SK-N-SH (cell line): ENCODE data around the gene TMEM132D. TPM values are rescaled to one million over a fixed set of nuclear protein-coding genes. Genes with fewer than 3 reads are reported as not detected.

Experiments used
- CTCF ChIA-PET: fragments of 300-600, 350-600 bp; formaldehyde crosslinking; extraction: SDS; loops from one replicate; lab custom pipeline; 2021; lab: Yijun Ruan, JAX
- POLR2A ChIA-PET: fragments of 350-600 bp; sonication (Branson Sonifier 250); formaldehyde crosslinking; extraction: SDS; loops from one replicate; lab custom pipeline; 2020; ENCODE audit warnings: antibody characterized with exemption, inconsistent platforms; lab: Yijun Ruan, JAX
- DNase-seq: peaks from one replicate; pipeline ENCODE4 v3.0.0; 2012
- H2AFZ ChIP-seq: fragments of 200-600 bp; sonication (generic); 2 replicates; pipeline ENCODE4 v1.8.1; 2016; ENCODE audit warnings: antibody characterized with exemption, mild to moderate bottlenecking, low read depth
- H3F3A ChIP-seq: fragments of 200-600 bp; sonication (generic); replicated peaks from 2 replicates; pipeline ENCODE3; 2016; ENCODE audit warnings: antibody characterized with exemption, mild to moderate bottlenecking; ENCODE audit not compliant: insufficient read depth
- H3K27ac ChIP-seq, 2 experiments: fragments of 200-500 bp in 1 of 2; fragments of 200-600 bp in 1 of 2; sonication (Bioruptor generic) in 1 of 2; sonication (generic), shearing (Covaris generic) in 1 of 2; 2 replicates each; pipeline versions ENCODE4 v1.5.1 to v1.6.1; 2014 to 2016; ENCODE audit warnings: low read depth in 2 of 2, inconsistent platforms in 1 of 2, low read length in 1 of 2, mild to moderate bottlenecking in 1 of 2, mixed read lengths in 1 of 2
- H3K27me3 ChIP-seq: fragments of 200-600 bp; sonication (generic), shearing (Covaris generic); 2 replicates; pipeline ENCODE4 v1.6.1; 2016; ENCODE audit warnings: mixed run types; ENCODE audit not compliant: insufficient read depth
- H3K36me3 ChIP-seq, 2 experiments: fragments of 200-500 bp in 1 of 2; fragments of 200-600 bp in 1 of 2; sonication (Bioruptor generic) in 1 of 2; sonication (generic) in 1 of 2; replicated peaks in 1 of 2; 2 replicates each; pipeline versions ENCODE3 to v1.5.1; 2014 to 2016; ENCODE audit warnings: low read length in 1 of 2, mild to moderate bottlenecking in 1 of 2; ENCODE audit not compliant: insufficient read depth in 2 of 2, control insufficient read depth in 1 of 2
- H3K4me1 ChIP-seq, 2 experiments: fragments of 200-500 bp in 1 of 2; fragments of 200-600 bp in 1 of 2; sonication (Bioruptor generic) in 1 of 2; sonication (generic), shearing (Covaris generic) in 1 of 2; 2 replicates each; pipeline versions ENCODE4 v1.5.1 to v1.6.1; 2014 to 2016; ENCODE audit warnings: low read depth in 1 of 2, low read length in 1 of 2, mixed run types in 1 of 2; ENCODE audit not compliant: insufficient read depth in 2 of 2, control insufficient read depth in 1 of 2
- H3K4me2 ChIP-seq: fragments of 200-600 bp; sonication (generic), shearing (Covaris generic); 2 replicates; pipeline ENCODE4 v1.6.1; 2017; ENCODE audit warnings: mixed run types
- H3K4me3 ChIP-seq, 2 experiments: fragments of 200-500 bp in 1 of 2; fragments of 200-600 bp in 1 of 2; sonication (Bioruptor generic) in 1 of 2; sonication (generic), shearing (Covaris generic) in 1 of 2; 2 replicates each; pipeline versions ENCODE4 v1.5.1 to v1.8.1; 2014 to 2016; ENCODE audit warnings: low read depth in 2 of 2, inconsistent platforms in 1 of 2, low read length in 1 of 2, mild to moderate bottlenecking in 1 of 2, mixed read lengths in 1 of 2, moderate library complexity in 1 of 2
- H3K79me2 ChIP-seq: fragments of 200-600 bp; sonication (generic); 2 replicates; pipeline ENCODE4 v1.8.1; 2017; ENCODE audit warnings: mild to moderate bottlenecking; ENCODE audit not compliant: insufficient read depth
- H3K9ac ChIP-seq: fragments of 200-600 bp; sonication (generic); 2 replicates; pipeline ENCODE4 v1.6.1; 2017; ENCODE audit warnings: mixed run types
- H3K9me2 ChIP-seq: fragments of 200-600 bp; sonication (generic); 2 replicates; pipeline ENCODE4 v1.6.1; 2017; ENCODE audit warnings: mixed run types
- H3K9me3 ChIP-seq: fragments of 200-600 bp; sonication (generic); 2 replicates; pipeline ENCODE4 v1.6.1; 2017; ENCODE audit warnings: mixed run types, mild to moderate bottlenecking, moderate library complexity
- H4K20me1 ChIP-seq: fragments of 200-600 bp; sonication (generic); 2 replicates; pipeline ENCODE4 v1.6.1; 2017; ENCODE audit warnings: mild to moderate bottlenecking, mixed run types; ENCODE audit not compliant: insufficient read depth
- EZH2phosphoT487 ChIP-seq: fragments of 200-600 bp; sonication (generic); IDR thresholded peaks from 2 replicates; pipeline ENCODE4 v1.6.1; 2017; ENCODE audit warnings: low read depth, mixed run types, mild to moderate bottlenecking, antibody characterized with exemption, moderate library complexity, borderline replicate concordance
- FOSL2 ChIP-seq: IDR thresholded peaks from 2 replicates; pipeline ENCODE4 v1.4.0; 2012; ENCODE audit warnings: low read depth, mild to moderate bottlenecking, moderate library complexity, borderline replicate concordance
- FOXJ3 ChIP-seq: sonication (generic); formaldehyde crosslinking; IDR thresholded peaks from 2 replicates; pipeline ENCODE4 v1.5.1; 2020; ENCODE audit warnings: mild to moderate bottlenecking, missing genetic modification reagents
- FOXM1 ChIP-seq: IDR thresholded peaks from 2 replicates; pipeline ENCODE4 v1.4.0; 2012; ENCODE audit warnings: low read depth, mild to moderate bottlenecking
- GATA2 ChIP-seq: sonication (generic); formaldehyde crosslinking; IDR thresholded peaks from 2 replicates; pipeline ENCODE4 v1.5.0; 2020; ENCODE audit warnings: mild to moderate bottlenecking, missing genetic modification reagents
- IRF3 ChIP-seq: fragments of 150-350 bp; IDR thresholded peaks from 2 replicates; pipeline ENCODE4 v1.6.1; 2016; ENCODE audit warnings: mild to moderate bottlenecking, low read depth, low read length
- MEF2A ChIP-seq: IDR thresholded peaks from 2 replicates; pipeline ENCODE4 v1.4.0; 2012; ENCODE audit warnings: low read depth, borderline replicate concordance
- MXI1 ChIP-seq: IDR thresholded peaks from 2 replicates; pipeline ENCODE4 v1.6.1; 2012; ENCODE audit warnings: mild to moderate bottlenecking, low read depth, low read length, improper control_type of control experiment
- POLR2AphosphoS5 ChIP-seq: IDR thresholded peaks from 2 replicates; pipeline ENCODE4 v1.6.1; 2012; ENCODE audit warnings: low read depth, low read length
- RAD21 ChIP-seq: IDR thresholded peaks from 2 replicates; pipeline ENCODE4 v1.6.1; 2012; ENCODE audit warnings: mild to moderate bottlenecking, low read length
- RCOR1 ChIP-seq: fragments of 150-350 bp; IDR thresholded peaks from 2 replicates; pipeline ENCODE4 v1.6.1; 2017; ENCODE audit warnings: antibody characterized with exemption, low read length
- REST ChIP-seq: IDR thresholded peaks from 2 replicates; pipeline ENCODE4 v1.6.1; 2012; ENCODE audit warnings: mild to moderate bottlenecking, low read depth, low read length, moderate library complexity
- SMC3 ChIP-seq: IDR thresholded peaks from 2 replicates; pipeline ENCODE4 v1.6.1; 2012; ENCODE audit warnings: low read depth, low read length, improper control_type of control experiment
- TCF12 ChIP-seq: IDR thresholded peaks from 2 replicates; pipeline ENCODE4 v1.4.0; 2012
- USF1 ChIP-seq: IDR thresholded peaks from 2 replicates; pipeline ENCODE4 v1.4.0; 2012; ENCODE audit warnings: low read depth, borderline replicate concordance
- WGBS: methylation state at CpG from one replicate; pipeline ENCODE4 v1.1.6; 2017; ENCODE audit warnings: low lambda C conversion rate; 5-methylcytosine and 5-hydroxymethylcytosine counted together
- polyA plus RNA-seq, 3 experiments: library from polyadenylated mRNA; depleted of rRNA; stranded (reverse); fragments of >200 nt; gene quantifications; 2 replicates each; pipeline ENCODE4 v1.2.3, GENCODE V29; 2012

Gene TMEM132D
- polyA plus RNA-seq, 1 of the 3 experiments (the other 2 are of a cell fraction), result not detected

GRCh38 chr12:129532082-129532481 lies 371.7 kb downstream of the TMEM132D start:
- ChIA-PET POLR2A (no interaction called here), CTCF (no interaction called here)
- no peak overlapping the region for H3K4me2 ChIP-seq
- H2AFZ ChIP-seq, result no peak overlapping the region
- H3K4me1 ChIP-seq, result no peaks in the 10 kb centered on the region
- TF ChIP-seq IRF3 (no peak), FOSL2 (no peak), TCF12 (no peak), MXI1 (no peak), EZH2phosphoT487 (no peak), FOXM1 (no peak), USF1 (no peak), GATA2 (no peak)
- no peaks in the 10 kb centered on the region for H3F3A ChIP-seq
- no peaks in the 10 kb centered on the region for H3K27me3 ChIP-seq
- H3K79me2 ChIP-seq, result no peaks in the 10 kb centered on the region
- no peak for DNase-seq
- no peak overlapping the region for H3K4me3 ChIP-seq
- no peaks in the 10 kb centered on the region for H4K20me1 ChIP-seq
- WGBS, result 26% methylated on average over 7 of the region's 7 CpGs
- H3K27ac ChIP-seq, result no peak overlapping the region
- H3K9me3 ChIP-seq, result no peaks in the 10 kb centered on the region
- no peaks in the 10 kb centered on the region for H3K36me3 ChIP-seq
- no peaks in the 10 kb centered on the region for H3K9me2 ChIP-seq
- H3K9ac ChIP-seq, result no peak overlapping the region

- Histone ChIP-seq H3K4me3 (no peak overlapping the region), H3K9me3 (no peaks in the 10 kb centered on the region), H3K27me3 (no peaks in the 10 kb centered on the region), H2AFZ (no peak overlapping the region), H3K4me1 (no peaks in the 10 kb centered on the region), H3K79me2 (no peaks in the 10 kb centered on the region), H3K9ac (no peak overlapping the region), H4K20me1 (no peaks in the 10 kb centered on the region), H3K36me3 (no peaks in the 10 kb centered on the region), H3K9me2 (no peaks in the 10 kb centered on the region), H3K4me2 (no peak overlapping the region), H3F3A (no peaks in the 10 kb centered on the region), H3K27ac (no peak overlapping the region)
- DNase-seq, result no peak
- TF ChIP-seq RAD21 (no peak), POLR2AphosphoS5 (no peak), FOXJ3 (CRISPR knock-in tag) (no peak), SMC3 (no peak), MEF2A (no peak), RCOR1 (no peak), REST (no peak), USF1 (no peak), GATA2 (no peak)
- ChIA-PET POLR2A (no interaction called here), CTCF (no interaction called here)
- 39% methylated on average over 12 of the region's 13 CpGs for WGBS
Observed at GRCh38 chr12:129530984-129531383, 372.8 kb downstream of the TMEM132D start.
